GM10266 (cell line): ENCODE data around the gene TUSC2.
A peak's percentile ranks its signal among the peaks of the same experiment; 100 is the strongest.

Experiments used
- DNase-seq: peaks from one replicate; pipeline ENCODE4 v3.0.0; 2012; ENCODE audit errors: extremely low spot score
- TF ChIP-seq, protein P1 (sequence below): IDR thresholded peaks from 2 replicates; pipeline ENCODE4 v1.5.1; 2012; ENCODE audit warnings: mild to moderate bottlenecking, low read depth; ENCODE audit not compliant: control insufficient read depth, insufficient read depth; ENCODE audit errors: missing control alignments

Gene TUSC2

DNA sequence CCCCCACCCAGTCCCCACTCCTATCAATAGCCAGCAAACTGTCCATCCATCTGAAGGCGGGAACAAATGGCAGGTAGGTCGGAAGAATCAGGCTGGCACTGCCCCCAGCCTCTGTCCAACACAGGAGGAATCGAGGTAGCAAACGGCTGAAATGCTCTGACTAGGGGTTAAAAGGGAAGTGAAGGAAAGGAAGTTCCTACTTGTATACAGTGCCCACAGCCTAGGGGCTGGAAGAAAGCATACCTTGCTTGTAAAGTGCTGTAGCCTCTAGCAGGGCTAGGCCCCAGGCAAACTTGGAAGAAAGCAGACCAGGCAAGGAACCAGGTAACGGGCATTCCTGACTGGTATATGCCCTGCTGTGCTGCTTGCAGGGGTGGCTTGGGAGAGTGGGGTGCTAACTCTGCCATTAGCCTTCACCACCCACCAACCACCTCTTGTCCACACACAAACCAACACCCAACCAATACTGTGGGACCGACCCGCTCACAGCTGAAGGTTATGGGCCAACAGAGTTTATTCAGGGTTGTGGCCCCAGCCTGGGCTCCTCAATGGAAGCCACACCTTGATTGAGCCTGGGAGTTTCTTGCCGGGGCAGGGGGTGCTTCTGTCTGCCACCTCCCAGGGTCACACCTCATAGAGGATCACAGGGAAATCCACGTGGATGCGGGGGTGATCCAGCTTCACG lies 2.4 kb downstream of the TUSC2 start:
- TF ChIP-seq, protein P1, sequence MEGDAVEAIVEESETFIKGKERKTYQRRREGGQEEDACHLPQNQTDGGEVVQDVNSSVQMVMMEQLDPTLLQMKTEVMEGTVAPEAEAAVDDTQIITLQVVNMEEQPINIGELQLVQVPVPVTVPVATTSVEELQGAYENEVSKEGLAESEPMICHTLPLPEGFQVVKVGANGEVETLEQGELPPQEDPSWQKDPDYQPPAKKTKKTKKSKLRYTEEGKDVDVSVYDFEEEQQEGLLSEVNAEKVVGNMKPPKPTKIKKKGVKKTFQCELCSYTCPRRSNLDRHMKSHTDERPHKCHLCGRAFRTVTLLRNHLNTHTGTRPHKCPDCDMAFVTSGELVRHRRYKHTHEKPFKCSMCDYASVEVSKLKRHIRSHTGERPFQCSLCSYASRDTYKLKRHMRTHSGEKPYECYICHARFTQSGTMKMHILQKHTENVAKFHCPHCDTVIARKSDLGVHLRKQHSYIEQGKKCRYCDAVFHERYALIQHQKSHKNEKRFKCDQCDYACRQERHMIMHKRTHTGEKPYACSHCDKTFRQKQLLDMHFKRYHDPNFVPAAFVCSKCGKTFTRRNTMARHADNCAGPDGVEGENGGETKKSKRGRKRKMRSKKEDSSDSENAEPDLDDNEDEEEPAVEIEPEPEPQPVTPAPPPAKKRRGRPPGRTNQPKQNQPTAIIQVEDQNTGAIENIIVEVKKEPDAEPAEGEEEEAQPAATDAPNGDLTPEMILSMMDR = no peak
- DNase-seq = no peak

DNA sequence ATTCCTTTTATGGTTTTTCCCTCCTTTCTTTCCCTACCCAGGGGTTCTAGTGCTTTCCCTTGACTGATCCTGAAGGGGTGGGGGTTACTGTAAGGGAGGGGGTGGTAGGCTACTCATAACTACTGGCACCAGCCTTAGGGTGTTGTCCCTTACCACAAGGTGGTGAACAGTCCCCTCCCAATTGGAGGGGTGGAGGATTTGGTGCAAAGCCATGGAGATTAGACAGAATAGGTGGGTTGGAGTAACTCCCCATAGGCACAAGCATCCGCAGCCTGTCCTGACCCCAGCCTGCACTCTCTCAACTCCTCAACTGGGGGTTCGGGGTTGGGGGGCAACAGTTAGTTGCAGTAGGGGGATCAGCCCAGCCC lies 2.9 kb downstream of the TUSC2 start:
- no peak for DNase-seq
- TF ChIP-seq, protein P1 = no peak

DNA sequence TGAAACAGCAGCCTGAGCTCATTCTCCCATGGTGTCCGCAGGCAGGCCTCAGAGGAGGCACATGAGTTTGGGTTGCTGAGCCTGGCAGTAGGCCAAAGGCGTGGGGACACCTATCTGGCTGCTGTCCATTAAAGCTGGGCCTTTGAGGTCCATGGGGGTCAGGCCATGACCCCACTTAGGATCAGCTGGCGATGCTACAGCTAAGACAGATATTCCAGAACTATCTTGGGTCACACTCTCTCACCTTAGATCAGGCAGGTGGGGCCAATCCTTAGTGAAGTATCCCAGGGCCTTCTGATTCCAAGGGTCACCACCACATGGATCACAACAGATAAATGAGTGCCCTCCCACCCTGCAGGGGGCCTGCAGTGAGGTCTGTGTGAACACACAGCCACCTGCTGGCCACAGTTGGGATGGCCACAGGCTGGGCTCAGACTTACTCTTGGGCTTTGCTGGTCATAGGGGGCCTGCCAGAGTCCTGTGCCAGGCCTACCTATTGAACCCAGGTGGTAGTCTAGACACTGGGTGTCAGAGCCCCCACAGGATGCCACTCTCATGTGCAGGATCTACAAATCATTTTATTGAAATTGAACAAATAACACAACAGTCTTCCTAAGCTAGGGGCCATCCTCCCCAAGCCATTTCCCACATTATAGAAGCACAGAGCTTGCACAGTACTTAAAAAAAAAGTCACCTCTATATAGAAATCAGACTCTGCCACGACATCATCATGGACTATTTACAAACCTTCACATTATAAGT lies 3.5 kb downstream of the TUSC2 start:
- TF ChIP-seq, protein P1 = peak; percentile 83
- peak; percentile 77 for DNase-seq

DNA sequence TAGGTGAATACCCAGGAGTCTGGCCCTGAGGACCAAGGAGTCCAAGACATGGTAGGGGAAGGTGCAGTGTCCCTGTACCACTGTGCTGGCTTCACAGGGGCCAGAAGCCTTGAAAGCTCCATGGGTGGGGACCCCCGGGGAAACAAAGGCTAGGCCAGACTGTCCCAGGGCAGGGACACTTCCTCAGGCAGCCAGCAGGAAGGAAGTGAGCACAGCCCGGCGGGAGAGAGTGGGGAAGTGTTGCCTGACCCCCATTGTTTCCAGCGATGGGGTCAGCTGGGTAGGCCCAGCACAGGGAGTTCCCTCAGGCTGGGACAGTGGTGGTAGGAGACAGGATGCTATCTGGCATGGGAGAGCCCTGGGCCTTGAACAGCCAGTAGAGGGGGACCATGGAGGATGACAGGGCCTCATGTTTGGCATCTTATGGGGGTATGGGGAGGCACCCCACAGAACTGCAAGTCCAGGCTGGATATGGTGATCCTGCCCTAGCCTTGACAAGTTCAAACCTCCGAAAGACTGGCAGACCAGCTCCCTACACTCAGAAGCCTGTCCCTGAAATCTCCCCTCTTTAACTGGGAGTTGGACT lies 4.3 kb downstream of the TUSC2 start:
- TF ChIP-seq, protein P1 = no peak
- DNase-seq = no peak

DNA sequence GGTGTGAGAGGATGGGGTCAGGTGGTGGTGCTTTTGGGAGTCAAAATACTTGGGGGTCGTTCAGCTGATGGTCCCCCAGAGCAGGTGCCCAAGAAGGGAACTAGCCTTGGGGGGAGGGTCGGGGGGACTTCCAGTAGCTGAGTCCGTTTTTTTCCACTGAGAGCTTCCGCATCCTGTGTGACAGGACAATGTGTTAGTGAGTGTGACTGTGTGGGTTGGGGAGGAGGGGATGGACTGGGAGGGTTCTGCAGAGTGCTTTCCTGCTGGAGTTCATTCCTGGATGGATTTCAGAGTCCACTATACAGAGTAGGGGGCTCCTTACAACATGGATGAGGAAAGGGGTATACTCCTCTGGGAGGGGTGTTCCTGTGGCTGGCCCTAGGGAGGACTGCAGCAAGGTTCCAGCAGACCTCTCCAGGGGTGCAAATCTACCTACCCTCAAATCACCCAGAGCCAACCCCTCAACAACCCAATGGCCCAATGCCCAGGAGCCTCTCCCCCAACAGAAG lies 4.9 kb downstream of the TUSC2 start:
- no peak for DNase-seq
- TF ChIP-seq, protein P1 = no peak

DNA sequence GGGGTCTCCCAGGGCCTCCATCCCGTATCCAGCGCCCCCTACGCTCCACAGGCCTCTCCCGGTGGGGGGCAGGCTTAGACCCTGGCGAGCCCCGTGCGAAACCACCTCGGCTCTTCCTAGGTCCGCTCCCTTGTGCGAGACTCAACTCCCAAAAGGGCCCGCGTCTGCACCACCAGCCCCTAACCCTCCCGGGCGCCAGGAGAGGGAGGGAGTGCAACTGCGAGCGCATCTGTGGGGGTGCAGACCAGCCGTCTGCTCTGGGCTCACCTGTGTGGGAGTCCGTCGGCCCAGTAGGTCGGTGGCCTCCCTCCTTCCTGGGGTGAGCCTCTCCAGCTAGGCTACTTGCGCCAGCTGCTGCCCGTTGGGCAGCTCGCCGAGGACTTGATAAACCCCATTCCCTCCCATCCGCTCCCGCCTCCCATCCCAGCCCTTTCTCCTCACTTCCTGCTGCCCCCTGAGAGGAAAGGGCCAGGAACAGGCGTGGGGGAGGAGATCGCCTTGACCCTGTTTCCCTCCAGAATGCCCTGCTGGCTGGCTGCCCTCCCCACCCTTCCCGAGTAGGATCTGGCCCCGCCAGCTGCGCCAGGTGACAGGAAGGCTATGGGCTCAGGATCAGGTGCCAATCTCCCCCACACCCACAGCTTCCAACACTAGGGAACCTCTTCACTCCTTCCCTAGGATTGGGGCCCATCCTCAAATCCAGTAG lies 5.5 kb downstream of the TUSC2 start, which contains the start of gene HYAL2:
HYAL2 (minus strand) TSS at position 360 of the 706 bp plus-strand sequence. CDS start 2,256 bp downstream, outside the sequence.
- no peak for DNase-seq
- TF ChIP-seq, protein P1 = no peak

DNA sequence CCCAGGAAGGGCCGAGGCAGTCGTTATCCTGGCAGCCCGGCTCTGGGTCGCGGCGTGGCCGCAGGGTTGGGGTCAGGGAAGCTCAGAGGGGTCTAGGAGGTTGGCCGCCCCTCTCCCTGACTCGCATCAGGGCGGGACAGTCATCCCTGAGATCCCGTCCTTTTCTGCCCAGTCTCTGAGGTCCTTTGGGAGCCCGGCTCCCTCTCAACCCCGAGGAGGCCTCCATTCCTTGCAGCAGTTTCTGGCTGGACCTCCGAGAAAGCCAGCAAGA lies 6.0 kb downstream of the TUSC2 start:
- TF ChIP-seq, protein P1 = no peak
- no peak for DNase-seq
